ENCODE results near the gene GULP1.
"Not testable (repeated sequence)": the region's sequence is repeated elsewhere in the genome, so short reads cannot be mapped to it uniquely, and the experiment has no call there.

Gene GULP1

GRCh38 chr2:188600536-188601210 lies 309.0 kb downstream of the GULP1 start:
- no peak overlapping the region for H3K4me3 ChIP-seq (ENCODE audit: control insufficient read depth, low read depth, low read length)
- no peak for TF ChIP-seq CTCF (IDR thresholded peaks at IDR 0.05; ENCODE audit: control insufficient read depth, insufficient read depth, low read depth, low read length, missing control alignments)
- no peak for DNase-seq (ENCODE audit: low read depth)

- H3K4me3 ChIP-seq (ENCODE audit: control insufficient read depth, low read depth, low read length), result no peak overlapping the region
- TF ChIP-seq CTCF (IDR thresholded peaks at IDR 0.05; ENCODE audit: control insufficient read depth, insufficient read depth, low read depth, low read length, missing control alignments), result no peak
- no peak for DNase-seq (ENCODE audit: low read depth)
Measured at GRCh38 chr2:188601391-188601790, 309.7 kb downstream of the GULP1 start.

- DNase-seq (ENCODE audit: low read depth), result peak; percentile 45
- no peak for TF ChIP-seq CTCF (IDR thresholded peaks at IDR 0.05; ENCODE audit: control insufficient read depth, insufficient read depth, low read depth, low read length, missing control alignments)
- no peak overlapping the region for H3K4me3 ChIP-seq (ENCODE audit: control insufficient read depth, low read depth, low read length)
Measured at GRCh38 chr2:188601927-188602326, 310.3 kb downstream of the GULP1 start.

- TF ChIP-seq CTCF (IDR thresholded peaks at IDR 0.05; ENCODE audit: control insufficient read depth, insufficient read depth, low read depth, low read length, missing control alignments), result no peak
- no peak for DNase-seq (ENCODE audit: low read depth)
- no peak overlapping the region for H3K4me3 ChIP-seq (ENCODE audit: control insufficient read depth, low read depth, low read length)
Measured at GRCh38 chr2:188604579-188604978, 312.9 kb downstream of the GULP1 start.

- H3K4me3 ChIP-seq (ENCODE audit: control insufficient read depth, low read depth, low read length); DNase-seq (ENCODE audit: low read depth): not testable (repeated sequence)
Measured at GRCh38 chr2:188605609-188606584, 314.2 kb downstream of the GULP1 start.

- DNase-seq (ENCODE audit: low read depth); H3K4me3 ChIP-seq (ENCODE audit: control insufficient read depth, low read depth, low read length): not testable (repeated sequence)
Measured at GRCh38 chr2:188606596-188606995, 314.9 kb downstream of the GULP1 start.

- no peak for DNase-seq (ENCODE audit: low read depth)
- no peak for TF ChIP-seq CTCF (IDR thresholded peaks at IDR 0.05; ENCODE audit: control insufficient read depth, insufficient read depth, low read depth, low read length, missing control alignments)
- H3K4me3 ChIP-seq (ENCODE audit: control insufficient read depth, low read depth, low read length), result no peak overlapping the region
Measured at GRCh38 chr2:188607501-188607900, 315.8 kb downstream of the GULP1 start.
